ENCODE measurements around the gene PGBD4.

DNA sequence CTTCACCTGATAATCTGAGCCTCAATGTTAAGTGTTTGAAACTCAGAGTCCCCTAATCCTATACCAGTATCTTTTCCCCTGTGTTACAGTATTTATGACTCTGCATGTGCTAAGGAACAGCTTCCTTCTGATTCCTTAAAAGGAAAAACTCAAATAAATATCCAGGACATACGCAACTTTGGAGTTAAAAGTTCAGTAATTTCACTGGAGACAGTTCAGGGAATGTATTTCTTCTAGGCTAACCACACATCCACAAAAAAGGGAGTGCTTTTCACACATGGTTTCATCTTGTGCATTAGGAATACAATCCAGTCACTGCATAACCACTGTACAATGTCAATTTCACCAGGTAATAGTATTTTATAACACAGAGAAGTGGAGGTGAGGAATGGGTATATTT, 31.0 kb downstream of the PGBD4 start:
- TF ChIP-seq CTCF (IDR thresholded peaks at IDR 0.05) (no peak), POLR2A (IDR thresholded peaks at IDR 0.05) (no peak)

Data from prostate gland (tissue), 2 donors.